HCT116 (cell line): ENCODE measurements around the gene MAOB. TPM values are rescaled to one million over a fixed set of nuclear protein-coding genes. Genes with fewer than 3 reads are reported as not detected.

Experiments used
- ATAC-seq: fragments of 200-7000 bp; cut with Tn5 transposase; 2 replicates; pipeline ENCODE4 v1.9.1; 2020; ENCODE audit warnings: mild to moderate bottlenecking, moderate library complexity
- BruUV-seq: library from RNA; stranded (reverse); fragments of 400-500 nt; replicated peaks from 2 replicates; lab custom pipeline; 2021; lab: Mats Ljungman, UMichigan
- CTCF ChIA-PET: fragments of 300-600 bp; sonication (Branson Sonifier 250); formaldehyde crosslinking; loops from one replicate; lab custom pipeline; 2021; ENCODE audit warnings: antibody characterized with exemption; lab: Charles Lee
- POLR2A ChIA-PET: fragments of 300-600, 350-600 bp; sonication (Branson Sonifier 250); formaldehyde crosslinking; loops from one replicate; lab custom pipeline; 2021; ENCODE audit warnings: antibody characterized with exemption; lab: Charles Lee
- RAD21 ChIA-PET, 2 experiments: fragments of 300-600 bp; sonication (Branson Sonifier 250); formaldehyde crosslinking; loops; one replicate each; lab custom pipeline; 2023; ENCODE audit warnings: low total read pairs in 2 of 2; ENCODE audit not compliant: uncharacterized antibody in 2 of 2, unreplicated experiment in 2 of 2, low non-redundant PET in 1 of 2; lab: Charles Lee
- DNase-seq: peaks from one replicate; pipeline ENCODE4 v3.0.0-alpha.2; 2010; ENCODE audit warnings: low read depth, low spot score
- H2AFZ ChIP-seq: fragments of 200-600 bp; shearing (Covaris generic), sonication (generic); 2 replicates; pipeline ENCODE4 v1.6.1; 2017; ENCODE audit warnings: low read depth, mixed run types, mixed read lengths, antibody characterized with exemption, low read length; ENCODE audit not compliant: poor library complexity, severe bottlenecking
- H3K27ac ChIP-seq: 2 replicates; pipeline ENCODE4 v1.5.1; 2012; ENCODE audit warnings: low read depth, low read length
- H3K27me3 ChIP-seq: fragments of 200-600 bp; sonication (generic); 2 replicates; pipeline ENCODE4 v1.6.1; 2016; ENCODE audit warnings: mixed run types, low read length, mixed read lengths; ENCODE audit not compliant: insufficient read depth
- H3K36me3 ChIP-seq, 2 experiments: fragments of 200-500 bp in 1 of 2; fragments of 200-600 bp in 1 of 2; sonication (Bioruptor generic) in 1 of 2; sonication (generic) in 1 of 2; 2 replicates each; pipeline versions ENCODE4 v1.5.1 to v1.6.1; 2014 to 2016; ENCODE audit warnings: low read length in 2 of 2, inconsistent platforms in 1 of 2, mixed read lengths in 1 of 2, mixed run types in 1 of 2; ENCODE audit not compliant: insufficient read depth in 2 of 2, control insufficient read depth in 1 of 2
- H3K4me1 ChIP-seq, 2 experiments: fragments of 200-600 bp in 1 of 2; sonication (generic) in 1 of 2; 2 replicates each; pipeline versions ENCODE4 v1.5.1 to v1.6.1; 2012 to 2017; ENCODE audit warnings: low read length in 2 of 2, inconsistent platforms in 1 of 2, mild to moderate bottlenecking in 1 of 2, mixed read lengths in 1 of 2, mixed run types in 1 of 2, moderate library complexity in 1 of 2; ENCODE audit not compliant: insufficient read depth in 2 of 2, control insufficient read depth in 1 of 2
- H3K4me2 ChIP-seq: fragments of 200-600 bp; sonication (generic); 2 replicates; pipeline ENCODE4 v1.6.1; 2017; ENCODE audit warnings: mixed run types, low read length, mixed read lengths
- H3K4me3 ChIP-seq, 2 experiments: fragments of 200-600 bp in 1 of 2; sonication (generic) in 1 of 2; replicated peaks in 1 of 2; 2 replicates each; pipeline ENCODE4 v1.5.1; 2011 to 2016; ENCODE audit warnings: low read length in 2 of 2, control low read depth in 1 of 2, low read depth in 1 of 2, mild to moderate bottlenecking in 1 of 2, mixed read lengths in 1 of 2, mixed run types in 1 of 2
- H3K79me2 ChIP-seq: fragments of 200-600 bp; sonication (generic); 2 replicates; pipeline ENCODE4 v1.6.1; 2017; ENCODE audit warnings: mild to moderate bottlenecking, mixed run types, low read length, moderate library complexity, mixed read lengths; ENCODE audit not compliant: insufficient read depth
- H3K9ac ChIP-seq: fragments of 200-600 bp; sonication (generic); 2 replicates; pipeline ENCODE4 v1.6.1; 2016; ENCODE audit warnings: low read length, mixed read lengths
- H3K9me2 ChIP-seq: fragments of 200-600 bp; sonication (generic), shearing (Covaris generic); 2 replicates; pipeline ENCODE4 v1.6.1; 2017; ENCODE audit warnings: mixed run types, mild to moderate bottlenecking, moderate library complexity; ENCODE audit not compliant: insufficient read depth
- H3K9me3 ChIP-seq, 2 experiments: fragments of 200-500 bp in 1 of 2; fragments of 200-600 bp in 1 of 2; sonication (Bioruptor generic) in 1 of 2; sonication (generic) in 1 of 2; 2 replicates each; pipeline ENCODE4 v1.6.1; 2014 to 2017; ENCODE audit warnings: low read length in 2 of 2, mixed read lengths in 2 of 2, inconsistent platforms in 1 of 2, low read depth in 1 of 2, mild to moderate bottlenecking in 1 of 2, mixed run types in 1 of 2, moderate library complexity in 1 of 2; ENCODE audit not compliant: control insufficient read depth in 1 of 2, insufficient read depth in 1 of 2
- H4K20me1 ChIP-seq: fragments of 200-600 bp; sonication (generic), shearing (Covaris generic); 2 replicates; pipeline ENCODE4 v1.6.1; 2017; ENCODE audit warnings: mixed run types, mild to moderate bottlenecking, moderate library complexity; ENCODE audit not compliant: insufficient read depth
- ATF3 ChIP-seq: IDR thresholded peaks from 2 replicates; pipeline ENCODE4 v1.6.1; 2012
- EGR1 ChIP-seq: IDR thresholded peaks from 2 replicates; pipeline ENCODE4 v1.6.1; 2012; ENCODE audit warnings: low read depth
- ELF1 ChIP-seq: IDR thresholded peaks from 2 replicates; pipeline ENCODE4 v1.6.1; 2012; ENCODE audit warnings: low read depth, borderline replicate concordance
- EZH2 ChIP-seq: fragments of 200-600 bp; sonication (generic); IDR thresholded peaks from 2 replicates; pipeline ENCODE4 v1.6.1; 2017; ENCODE audit warnings: antibody characterized with exemption, mixed run types
- EZH2phosphoT487 ChIP-seq: fragments of 200-600 bp; IDR thresholded peaks from 2 replicates; pipeline ENCODE4 v1.6.1; 2018; ENCODE audit warnings: antibody characterized with exemption, borderline replicate concordance
- FOSL1 ChIP-seq: IDR thresholded peaks from 2 replicates; pipeline ENCODE4 v1.6.1; 2012; ENCODE audit warnings: low read depth
- JUND ChIP-seq: IDR thresholded peaks from 2 replicates; pipeline ENCODE4 v1.6.1; 2012
- MAX ChIP-seq: IDR thresholded peaks from 2 replicates; pipeline ENCODE4 v1.6.1; 2012
- POLR2A ChIP-seq: IDR thresholded peaks from 2 replicates; pipeline ENCODE4 v1.7.0; 2011; ENCODE audit warnings: borderline replicate concordance; ENCODE audit not compliant: insufficient read depth, insufficient read length; ENCODE audit errors: extremely low read depth
- RAD21 ChIP-seq: IDR thresholded peaks from 2 replicates; pipeline ENCODE4 v1.6.1; 2012; ENCODE audit warnings: low read depth, mild to moderate bottlenecking
- YY1 ChIP-seq: IDR thresholded peaks from 2 replicates; pipeline ENCODE4 v1.6.1; 2011; ENCODE audit warnings: low read length, low read depth, moderate library complexity, mild to moderate bottlenecking; ENCODE audit not compliant: insufficient replicate concordance; ENCODE audit errors: extremely low read depth
- ZBTB33 ChIP-seq: IDR thresholded peaks from 2 replicates; pipeline ENCODE4 v1.6.1; 2011; ENCODE audit warnings: mild to moderate bottlenecking, low read length, moderate library complexity; ENCODE audit not compliant: insufficient replicate concordance; ENCODE audit errors: extremely low read depth
- ZFX ChIP-seq: fragments of 450-650 bp; IDR thresholded peaks from 2 replicates; pipeline ENCODE4 v1.6.1; 2017
- ZNF274 ChIP-seq: fragments of 200-500 bp; sonication (Bioruptor generic); IDR thresholded peaks from 2 replicates; pipeline ENCODE4 v1.6.1; 2014; ENCODE audit warnings: mild to moderate bottlenecking, low read depth, low read length, inconsistent platforms
- intact Hi-C: fragments of 100-400 bp; cut with micrococcal nuclease; formaldehyde crosslinking; loops from 2 replicates; pipeline ENCODE4 v1.10.0; 2022
- total RNA-seq: library from RNA; stranded (reverse); gene quantifications from one replicate; pipeline ENCODE4 v1.2.1, GENCODE V29; 2021; ENCODE audit not compliant: unreplicated experiment
- TF ChIP-seq, protein P1 (sequence below), 3 experiments: fragments of 200-600 bp in 1 of 3; sonication (generic) in 1 of 3; IDR thresholded peaks in 2 of 3; conservative IDR thresholded peaks in 1 of 3; 2 replicates each; pipeline ENCODE4 v1.5.1; 2012 to 2017; ENCODE audit warnings: low read depth in 2 of 3, low read length in 2 of 3, antibody characterized with exemption in 1 of 3, borderline replicate concordance in 1 of 3, control low read depth in 1 of 3, mild to moderate bottlenecking in 1 of 3, mixed read lengths in 1 of 3, mixed run types in 1 of 3, moderate library complexity in 1 of 3; ENCODE audit not compliant: insufficient read depth in 1 of 3

The MAOB gene
- total RNA-seq, 1 experiment from 2014 or later: 28.2 TPM

DNA sequence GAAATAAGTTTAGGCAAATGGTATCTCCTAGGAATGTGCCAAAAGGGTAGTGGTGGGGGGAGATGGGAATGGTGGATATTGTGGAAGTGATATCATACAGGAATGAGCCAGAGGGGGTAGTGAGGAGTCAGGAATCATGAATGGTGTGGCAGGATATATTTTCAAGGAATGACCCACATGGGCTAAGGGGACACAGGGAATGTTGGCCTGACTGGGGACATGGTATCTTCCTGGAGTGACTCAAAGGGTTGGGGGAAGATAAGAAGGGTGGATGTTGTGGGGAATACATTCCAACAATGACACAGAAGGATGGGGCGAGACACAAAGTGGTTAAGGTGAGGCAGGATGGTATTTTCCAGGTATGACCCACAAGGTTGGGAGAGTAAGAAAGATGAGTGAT lies 165.6 kb downstream of the MAOB start:
- H3K9ac ChIP-seq: no peak overlapping the region
- no peak overlapping the region for H3K4me3 ChIP-seq
- H3K4me1 ChIP-seq: no peaks in the 10 kb centered on the region
- no peaks in the 10 kb centered on the region for H3K27me3 ChIP-seq
- H3K27ac ChIP-seq: no peak overlapping the region
- ChIA-PET RAD21 (no interaction called here), POLR2A (no interaction called here), CTCF (no interaction called here)
- H3K36me3 ChIP-seq: no peaks in the 10 kb centered on the region
- H3K9me3 ChIP-seq: no peaks in the 10 kb centered on the region
- H3K79me2 ChIP-seq: no peaks in the 10 kb centered on the region
- no peak for ATAC-seq
- no peaks in the 10 kb centered on the region for H4K20me1 ChIP-seq
- intact Hi-C loops: no loop called here
- no peaks in the 10 kb centered on the region for H3K9me2 ChIP-seq
- BruUV-seq: no TSS peak
- H2AFZ ChIP-seq: no peak overlapping the region
- H3K4me2 ChIP-seq: no peak overlapping the region
- no peak for TF ChIP-seq EGR1
- TF ChIP-seq EZH2phosphoT487: no peak
- TF ChIP-seq EZH2: no peak
- no peak for TF ChIP-seq MAX
- no peak for TF ChIP-seq POLR2A
- no peak for TF ChIP-seq ZBTB33
- no peak for TF ChIP-seq ZNF274
- no peak for TF ChIP-seq ATF3
- no peak for TF ChIP-seq YY1
- no peak for TF ChIP-seq FOSL1
- TF ChIP-seq RAD21: no peak
- no peak for TF ChIP-seq ELF1
- TF ChIP-seq JUND: no peak
- TF ChIP-seq, protein P1, sequence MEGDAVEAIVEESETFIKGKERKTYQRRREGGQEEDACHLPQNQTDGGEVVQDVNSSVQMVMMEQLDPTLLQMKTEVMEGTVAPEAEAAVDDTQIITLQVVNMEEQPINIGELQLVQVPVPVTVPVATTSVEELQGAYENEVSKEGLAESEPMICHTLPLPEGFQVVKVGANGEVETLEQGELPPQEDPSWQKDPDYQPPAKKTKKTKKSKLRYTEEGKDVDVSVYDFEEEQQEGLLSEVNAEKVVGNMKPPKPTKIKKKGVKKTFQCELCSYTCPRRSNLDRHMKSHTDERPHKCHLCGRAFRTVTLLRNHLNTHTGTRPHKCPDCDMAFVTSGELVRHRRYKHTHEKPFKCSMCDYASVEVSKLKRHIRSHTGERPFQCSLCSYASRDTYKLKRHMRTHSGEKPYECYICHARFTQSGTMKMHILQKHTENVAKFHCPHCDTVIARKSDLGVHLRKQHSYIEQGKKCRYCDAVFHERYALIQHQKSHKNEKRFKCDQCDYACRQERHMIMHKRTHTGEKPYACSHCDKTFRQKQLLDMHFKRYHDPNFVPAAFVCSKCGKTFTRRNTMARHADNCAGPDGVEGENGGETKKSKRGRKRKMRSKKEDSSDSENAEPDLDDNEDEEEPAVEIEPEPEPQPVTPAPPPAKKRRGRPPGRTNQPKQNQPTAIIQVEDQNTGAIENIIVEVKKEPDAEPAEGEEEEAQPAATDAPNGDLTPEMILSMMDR (IDR thresholded peaks at IDR 0.05 in 2 of 3, conservative IDR thresholded peaks at IDR 0.05 in 1 of 3; ENCODE audit: borderline replicate concordance in 1 of 3, insufficient read depth in 1 of 3, low read depth in 2 of 3, low read length in 2 of 3): no peak
- TF ChIP-seq ZFX: no peak
- DNase-seq: no peak

Other genes with a start within 250 kb of the MAOB start
- 13.6 TPM for gene MAOA, start 226.2 kb downstream of the MAOB start, total RNA-seq
- not detected for gene NDP, start 90.9 kb upstream of the MAOB start, total RNA-seq